ENCODE measurements around the gene LRRC74B.

Gene LRRC74B

GRCh38 chr22:21108379-21109115 lies 62.8 kb downstream of the LRRC74B start:
- no peak for DNase-seq (ENCODE audit: extremely low spot score)
- TF ChIP-seq CTCF (IDR thresholded peaks at IDR 0.05; ENCODE audit: control extremely low read depth, extremely low read depth, low read depth, missing control alignments), result no peak
- ChIA-PET POLR2A (no interaction called here), CTCF (interaction anchor here (0.7 to 1.3 kb wide), 3 partner anchors 9 to 63 kb away, joined by 3 to 7 read pairs (median 4); partner anchors contain the start of gene LRRC74B)

Data from GM10248 (cell line).